Epithelial cell of proximal tubule (primary cell): ENCODE results near the gene PDZRN3. TPM values are rescaled to one million over a fixed set of nuclear protein-coding genes. Genes with fewer than 3 reads are reported as not detected.

Experiments
- DNase-seq: peaks from one replicate; pipeline ENCODE4 v3.0.0-alpha.2; 2011; ENCODE audit warnings: low read depth
- H3K4me3 ChIP-seq: 2 replicates; pipeline ENCODE4 v1.5.1; 2011; ENCODE audit warnings: low read depth, mild to moderate bottlenecking, low read length
- CTCF ChIP-seq: conservative IDR thresholded peaks from 2 replicates; pipeline ENCODE4 v1.5.1; 2012; ENCODE audit warnings: low read depth, mild to moderate bottlenecking, low read length
- total RNA-seq: library from RNA; depleted of rRNA; stranded (reverse); fragments of >200 nt; gene quantifications from 2 replicates; pipeline ENCODE4 v1.2.3, GENCODE V29; 2015

Gene PDZRN3
- total RNA-seq, 1 donor from 2014 or later = 0.17 TPM

GRCh38 chr3:73542136-73542535 is 82.6 kb downstream of the PDZRN3 start:
- H3K4me3 ChIP-seq = no peak overlapping the region
- TF ChIP-seq CTCF = no peak
- no peak for DNase-seq

DNA sequence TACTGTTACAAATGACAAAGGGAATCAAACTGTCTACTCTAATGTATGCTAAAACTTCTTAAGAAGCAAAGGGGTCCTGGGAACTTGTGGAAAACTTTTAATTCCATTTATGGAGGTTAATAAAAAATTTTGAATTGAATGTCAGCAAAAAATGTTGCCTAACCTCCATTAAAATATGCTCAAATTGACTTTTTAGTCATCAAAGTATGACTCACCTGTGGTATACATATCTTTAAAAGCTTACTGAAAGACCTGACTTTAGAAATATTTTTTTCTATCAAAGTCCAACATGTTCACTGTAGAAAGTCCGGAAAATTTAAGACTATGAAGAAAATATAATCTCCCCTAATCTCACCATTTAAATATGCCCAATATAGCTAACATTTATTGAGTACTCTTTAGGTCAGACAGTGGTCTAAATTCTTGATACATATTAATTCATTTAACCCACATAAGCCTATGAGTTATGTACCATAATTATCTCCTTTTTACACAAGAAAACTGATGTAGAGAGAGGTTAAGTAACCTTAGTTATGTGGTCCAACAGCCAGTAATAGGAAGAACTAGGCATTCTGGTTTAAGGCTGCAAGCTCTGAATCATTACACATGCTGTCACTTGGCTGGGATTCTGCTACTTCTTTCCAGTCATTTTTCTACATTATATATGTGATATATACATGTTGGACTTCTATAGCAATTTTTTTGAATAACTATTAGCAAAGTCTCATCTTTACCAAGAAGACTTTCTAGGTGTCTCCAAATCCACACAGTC is 83.6 kb downstream of the PDZRN3 start:
- DNase-seq = no peak
- no peak overlapping the region for H3K4me3 ChIP-seq
- TF ChIP-seq CTCF = no peak

GRCh38 chr3:73538486-73538885 is 86.3 kb downstream of the PDZRN3 start:
- DNase-seq = no peak
- no peak for TF ChIP-seq CTCF
- no peak overlapping the region for H3K4me3 ChIP-seq

- no peak for TF ChIP-seq CTCF
- H3K4me3 ChIP-seq = no peak overlapping the region
- no peak for DNase-seq
Measured at GRCh38 chr3:73536952-73537351, 87.8 kb downstream of the PDZRN3 start.

- no peak for DNase-seq
- H3K4me3 ChIP-seq = no peak overlapping the region
- no peak for TF ChIP-seq CTCF
Measured at GRCh38 chr3:73536336-73536895, 88.3 kb downstream of the PDZRN3 start.

GRCh38 chr3:73535931-73536330 is 88.8 kb downstream of the PDZRN3 start:
- no peak for DNase-seq

More at GRCh38 chr3:73535931-73536330, 88.8 kb downstream of the PDZRN3 start:
- TF ChIP-seq CTCF = no peak
- H3K4me3 ChIP-seq = no peak overlapping the region
